Measurements from ENCODE around the gene COPS9.

GRCh38 chr2:240161087-240161750 is 25.1 kb upstream of the COPS9 start:
- TF ChIP-seq CTCF (conservative IDR thresholded peaks at IDR 0.05; ENCODE audit: low read depth in 2 of 2) (no peak), POLR2AphosphoS5 (IDR thresholded peaks at IDR 0.05; ENCODE audit: low read depth) (no peak), JUNB (IDR thresholded peaks at IDR 0.05; ENCODE audit: unreplicated experiment) (no peak), CREB1 (CRISPR knock-in tag; IDR thresholded peaks at IDR 0.05; ENCODE audit: low read depth) (no peak), EZH2 (IDR thresholded peaks at IDR 0.05; ENCODE audit: low read depth, unreplicated experiment) (no peak)
- TF ChIP-seq, protein P1, sequence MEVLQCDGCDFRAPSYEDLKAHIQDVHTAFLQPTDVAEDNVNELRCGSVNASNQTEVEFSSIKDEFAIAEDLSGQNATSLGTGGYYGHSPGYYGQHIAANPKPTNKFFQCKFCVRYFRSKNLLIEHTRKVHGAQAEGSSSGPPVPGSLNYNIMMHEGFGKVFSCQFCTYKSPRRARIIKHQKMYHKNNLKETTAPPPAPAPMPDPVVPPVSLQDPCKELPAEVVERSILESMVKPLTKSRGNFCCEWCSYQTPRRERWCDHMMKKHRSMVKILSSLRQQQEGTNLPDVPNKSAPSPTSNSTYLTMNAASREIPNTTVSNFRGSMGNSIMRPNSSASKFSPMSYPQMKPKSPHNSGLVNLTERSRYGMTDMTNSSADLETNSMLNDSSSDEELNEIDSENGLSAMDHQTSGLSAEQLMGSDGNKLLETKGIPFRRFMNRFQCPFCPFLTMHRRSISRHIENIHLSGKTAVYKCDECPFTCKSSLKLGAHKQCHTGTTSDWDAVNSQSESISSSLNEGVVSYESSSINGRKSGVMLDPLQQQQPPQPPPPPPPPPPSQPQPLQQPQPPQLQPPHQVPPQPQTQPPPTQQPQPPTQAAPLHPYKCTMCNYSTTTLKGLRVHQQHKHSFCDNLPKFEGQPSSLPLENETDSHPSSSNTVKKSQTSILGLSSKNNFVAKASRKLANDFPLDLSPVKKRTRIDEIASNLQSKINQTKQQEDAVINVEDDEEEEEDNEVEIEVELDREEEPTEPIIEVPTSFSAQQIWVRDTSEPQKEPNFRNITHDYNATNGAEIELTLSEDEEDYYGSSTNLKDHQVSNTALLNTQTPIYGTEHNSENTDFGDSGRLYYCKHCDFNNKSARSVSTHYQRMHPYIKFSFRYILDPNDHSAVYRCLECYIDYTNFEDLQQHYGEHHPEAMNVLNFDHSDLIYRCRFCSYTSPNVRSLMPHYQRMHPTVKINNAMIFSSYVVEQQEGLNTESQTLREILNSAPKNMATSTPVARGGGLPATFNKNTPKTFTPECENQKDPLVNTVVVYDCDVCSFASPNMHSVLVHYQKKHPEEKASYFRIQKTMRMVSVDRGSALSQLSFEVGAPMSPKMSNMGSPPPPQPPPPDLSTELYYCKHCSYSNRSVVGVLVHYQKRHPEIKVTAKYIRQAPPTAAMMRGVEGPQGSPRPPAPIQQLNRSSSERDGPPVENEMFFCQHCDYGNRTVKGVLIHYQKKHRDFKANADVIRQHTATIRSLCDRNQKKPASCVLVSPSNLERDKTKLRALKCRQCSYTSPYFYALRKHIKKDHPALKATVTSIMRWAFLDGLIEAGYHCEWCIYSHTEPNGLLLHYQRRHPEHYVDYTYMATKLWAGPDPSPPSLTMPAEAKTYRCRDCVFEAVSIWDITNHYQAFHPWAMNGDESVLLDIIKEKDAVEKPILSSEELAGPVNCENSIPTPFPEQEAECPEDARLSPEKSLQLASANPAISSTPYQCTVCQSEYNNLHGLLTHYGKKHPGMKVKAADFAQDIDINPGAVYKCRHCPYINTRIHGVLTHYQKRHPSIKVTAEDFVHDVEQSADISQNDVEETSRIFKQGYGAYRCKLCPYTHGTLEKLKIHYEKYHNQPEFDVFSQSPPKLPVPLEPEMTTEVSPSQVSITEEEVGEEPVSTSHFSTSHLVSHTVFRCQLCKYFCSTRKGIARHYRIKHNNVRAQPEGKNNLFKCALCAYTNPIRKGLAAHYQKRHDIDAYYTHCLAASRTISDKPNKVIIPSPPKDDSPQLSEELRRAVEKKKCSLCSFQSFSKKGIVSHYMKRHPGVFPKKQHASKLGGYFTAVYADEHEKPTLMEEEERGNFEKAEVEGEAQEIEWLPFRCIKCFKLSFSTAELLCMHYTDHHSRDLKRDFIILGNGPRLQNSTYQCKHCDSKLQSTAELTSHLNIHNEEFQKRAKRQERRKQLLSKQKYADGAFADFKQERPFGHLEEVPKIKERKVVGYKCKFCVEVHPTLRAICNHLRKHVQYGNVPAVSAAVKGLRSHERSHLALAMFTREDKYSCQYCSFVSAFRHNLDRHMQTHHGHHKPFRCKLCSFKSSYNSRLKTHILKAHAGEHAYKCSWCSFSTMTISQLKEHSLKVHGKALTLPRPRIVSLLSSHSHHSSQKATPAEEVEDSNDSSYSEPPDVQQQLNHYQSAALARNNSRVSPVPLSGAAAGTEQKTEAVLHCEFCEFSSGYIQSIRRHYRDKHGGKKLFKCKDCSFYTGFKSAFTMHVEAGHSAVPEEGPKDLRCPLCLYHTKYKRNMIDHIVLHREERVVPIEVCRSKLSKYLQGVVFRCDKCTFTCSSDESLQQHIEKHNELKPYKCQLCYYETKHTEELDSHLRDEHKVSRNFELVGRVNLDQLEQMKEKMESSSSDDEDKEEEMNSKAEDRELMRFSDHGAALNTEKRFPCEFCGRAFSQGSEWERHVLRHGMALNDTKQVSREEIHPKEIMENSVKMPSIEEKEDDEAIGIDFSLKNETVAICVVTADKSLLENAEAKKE (CRISPR knock-in tag; IDR thresholded peaks at IDR 0.05): no peak

Data from GM23338 (cell line).